GM18502 (cell line): Measurements from ENCODE around the gene HS6ST2.

Source experiments
- ATAC-seq: cut with Tn5 transposase; IDR thresholded peaks from one replicate; pipeline ENCODE4 v1.9.1; 2021; ENCODE audit warnings: mild to moderate bottlenecking; ENCODE audit not compliant: unreplicated experiment, poor library complexity

HS6ST2 gene

GRCh38 chrX:132748909-132749308, 209.5 kb downstream of the HS6ST2 start:
- no peak for ATAC-seq

GRCh38 chrX:132748268-132748667, 210.2 kb downstream of the HS6ST2 start:
- no peak for ATAC-seq

- ATAC-seq, result no peak
These were observed 212.8 kb downstream of the HS6ST2 start for GRCh38 chrX:132745593-132745992.

GRCh38 chrX:132744470-132744869, 214.0 kb downstream of the HS6ST2 start:
- no peak for ATAC-seq

- no peak for ATAC-seq
These were observed 215.3 kb downstream of the HS6ST2 start for GRCh38 chrX:132743086-132743485.

- ATAC-seq, result no peak
These were observed 216.2 kb downstream of the HS6ST2 start for GRCh38 chrX:132742246-132742645.

GRCh38 chrX:132741689-132742088, 216.7 kb downstream of the HS6ST2 start:
- ATAC-seq, result no peak

GRCh38 chrX:132740316-132741123, 217.9 kb downstream of the HS6ST2 start:
- no peak for ATAC-seq

- no peak for ATAC-seq
These were observed 219.5 kb downstream of the HS6ST2 start for GRCh38 chrX:132738951-132739350.

GRCh38 chrX:132737743-132738142, 220.7 kb downstream of the HS6ST2 start:
- ATAC-seq, result no peak

GRCh38 chrX:132732236-132732635, 226.2 kb downstream of the HS6ST2 start:
- ATAC-seq, result peak; percentile 44

- no peak for ATAC-seq
These were observed 227.7 kb downstream of the HS6ST2 start for GRCh38 chrX:132730726-132731125.

- ATAC-seq, result no peak
These were observed 228.2 kb downstream of the HS6ST2 start for GRCh38 chrX:132730266-132730665.

GRCh38 chrX:132728296-132728695, 230.1 kb downstream of the HS6ST2 start:
- ATAC-seq, result no peak

- ATAC-seq, result no peak
These were observed 239.9 kb downstream of the HS6ST2 start for GRCh38 chrX:132718431-132718958.

GRCh38 chrX:132716006-132716405, 242.4 kb downstream of the HS6ST2 start:
- no peak for ATAC-seq

- no peak for ATAC-seq
These were observed 243.5 kb downstream of the HS6ST2 start for GRCh38 chrX:132714913-132715312.

- ATAC-seq, result no peak
These were observed 246.1 kb downstream of the HS6ST2 start for GRCh38 chrX:132712350-132712749.

- no peak for ATAC-seq
These were observed 247.7 kb downstream of the HS6ST2 start for GRCh38 chrX:132710656-132711155.

- ATAC-seq, result no peak
These were observed 249.9 kb downstream of the HS6ST2 start for GRCh38 chrX:132708529-132708928.

GRCh38 chrX:132704769-132705168, 253.7 kb downstream of the HS6ST2 start:
- ATAC-seq, result no peak

- no peak for ATAC-seq
These were observed 264.0 kb downstream of the HS6ST2 start for GRCh38 chrX:132694382-132694781.
